Activated T-cell treated with anti-CD3 and anti-CD28 coated beads, Interleukin-2, amount 50 U/mL, for 1 hour (primary cell): ENCODE measurements around the gene DEGS1.

ENCODE experiments used
- DNase-seq: peaks from one replicate; pipeline ENCODE4 v3.0.0-alpha.2; 2020

DEGS1 gene

GRCh38 chr1:224182866-224183590, at the start of gene DEGS1:
DEGS1 (plus strand) TSS chr1:224183240; CDS start chr1:224183337, 97 bp downstream.
- DNase-seq, result peak; percentile 87

- DNase-seq, result no peak
These were observed 49.2 kb upstream of the DEGS1 start for GRCh38 chr1:224133741-224134299.

- DNase-seq, result no peak
These were observed 45.5 kb upstream of the DEGS1 start for GRCh38 chr1:224137518-224137917.

DNA sequence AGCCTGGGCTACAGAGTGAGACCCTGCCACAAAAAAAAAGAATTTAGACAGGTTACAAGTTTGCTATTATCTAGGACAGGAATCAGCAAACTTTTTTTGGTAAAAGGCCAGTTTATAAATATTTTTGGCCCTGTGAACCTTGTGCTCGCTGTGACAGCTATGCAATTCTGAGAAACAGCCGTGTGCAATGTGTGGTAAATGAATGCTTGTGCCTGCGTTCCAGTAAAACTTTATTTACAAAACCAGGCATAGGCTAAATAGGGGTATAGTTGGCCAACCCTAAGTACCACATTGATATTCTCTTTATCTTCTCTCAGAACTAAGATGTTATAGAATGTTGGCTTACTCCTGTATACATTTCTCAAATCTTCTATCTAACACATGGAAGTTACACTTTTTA, 44.8 kb upstream of the DEGS1 start:
- DNase-seq, result no peak

- DNase-seq, result no peak
These were observed 41.3 kb upstream of the DEGS1 start for GRCh38 chr1:224141693-224142092.

DNA sequence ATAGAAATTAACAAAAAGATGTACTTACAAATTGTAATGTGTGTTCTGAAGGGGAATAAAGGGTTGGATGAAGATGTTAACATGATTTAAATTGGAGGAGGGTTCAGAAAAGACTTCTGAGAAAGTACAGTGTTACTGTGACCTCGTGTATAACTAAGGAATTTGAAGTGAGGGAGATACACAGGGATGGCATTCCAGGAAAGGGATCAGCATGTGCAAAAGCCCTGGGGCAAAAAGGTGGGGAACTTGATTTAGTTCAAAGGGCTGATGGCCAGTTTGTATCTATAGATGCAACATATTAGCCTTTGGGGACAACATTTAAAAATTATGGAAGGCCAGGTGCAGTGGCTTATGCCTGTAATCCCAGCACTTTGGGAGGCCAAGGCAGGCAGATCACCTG, 33.3 kb upstream of the DEGS1 start:
- DNase-seq, result no peak

DNA sequence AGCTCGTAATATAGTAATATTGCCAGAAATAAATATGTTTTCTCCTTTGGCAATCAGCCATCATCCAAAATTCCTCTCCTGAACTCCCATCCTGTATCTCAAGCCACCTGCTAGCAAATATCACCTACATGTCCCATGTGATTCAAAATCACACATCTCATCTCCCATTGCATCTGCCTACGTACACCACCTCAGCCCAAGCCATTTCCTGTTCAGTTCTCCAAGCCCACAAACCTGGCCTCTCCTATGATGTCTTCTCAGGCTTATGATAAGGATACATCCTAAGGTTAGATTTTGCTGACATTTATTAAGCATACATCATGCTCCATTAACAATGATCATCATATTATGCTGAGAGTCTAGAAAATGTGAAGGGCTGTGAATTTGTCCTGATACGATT, 31.9 kb upstream of the DEGS1 start:
- DNase-seq, result no peak

DNA sequence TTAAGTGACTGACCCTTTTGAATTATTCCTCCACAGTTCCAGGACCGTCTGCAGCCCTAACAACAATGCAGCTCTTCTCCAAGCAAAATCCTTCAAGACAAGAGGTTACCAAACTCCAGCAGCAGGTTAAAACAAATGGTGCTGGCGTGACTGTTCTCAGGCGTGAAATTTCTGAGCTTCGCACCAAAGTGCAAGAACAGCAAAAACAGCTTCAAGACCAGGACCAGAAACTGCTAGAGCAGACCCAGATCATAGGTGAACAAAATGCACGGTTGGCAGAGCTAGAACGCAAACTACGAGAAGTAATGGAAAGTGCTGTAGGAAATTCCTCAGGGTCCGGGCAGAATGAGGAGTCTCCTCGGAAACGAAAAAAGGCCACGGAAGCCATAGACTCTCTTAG, 25.7 kb upstream of the DEGS1 start:
- no peak for DNase-seq

DNA sequence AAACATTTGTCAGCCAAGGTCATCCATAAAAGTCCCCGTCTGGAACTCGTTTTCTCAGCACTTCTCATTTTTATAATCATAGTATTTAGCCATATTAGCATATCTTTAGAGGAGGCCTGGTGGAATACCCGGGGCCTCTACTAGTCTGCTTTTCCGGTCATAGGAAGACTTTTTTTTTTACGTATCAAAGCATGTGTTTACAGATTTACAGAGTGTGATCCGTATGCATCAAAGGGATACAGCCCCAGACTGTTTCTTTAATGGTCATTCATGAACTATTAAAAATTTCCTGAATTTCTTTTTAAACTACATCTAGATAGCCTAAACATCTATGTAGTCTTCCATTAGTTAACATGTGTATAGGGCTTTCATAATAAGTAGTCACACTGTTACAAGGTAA, 23.5 kb upstream of the DEGS1 start:
- no peak for DNase-seq

DNA sequence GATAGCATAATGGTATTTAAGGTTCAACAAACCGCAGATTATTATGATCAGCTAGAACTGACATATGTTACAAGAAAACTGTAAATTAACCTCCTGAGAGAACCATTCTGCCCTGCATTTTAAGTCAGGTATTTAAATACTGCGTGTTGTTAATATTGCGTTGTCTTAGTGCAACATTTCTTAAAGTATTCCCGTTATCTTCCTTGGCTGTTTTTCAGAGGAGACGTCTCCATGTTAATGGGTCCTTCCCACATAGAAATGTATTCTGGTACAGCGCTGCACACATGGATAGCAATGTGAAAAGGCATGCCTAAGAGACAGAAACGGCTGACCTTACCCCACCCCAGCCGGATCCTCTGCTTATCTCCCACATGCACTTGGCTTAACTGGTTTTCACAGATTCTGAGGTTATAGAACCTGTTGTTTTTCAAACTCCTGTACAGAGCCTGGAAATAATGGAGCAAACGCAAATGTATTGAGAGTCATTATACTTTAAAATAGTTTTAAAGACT, 22.8 kb upstream of the DEGS1 start:
- DNase-seq, result no peak

DNA sequence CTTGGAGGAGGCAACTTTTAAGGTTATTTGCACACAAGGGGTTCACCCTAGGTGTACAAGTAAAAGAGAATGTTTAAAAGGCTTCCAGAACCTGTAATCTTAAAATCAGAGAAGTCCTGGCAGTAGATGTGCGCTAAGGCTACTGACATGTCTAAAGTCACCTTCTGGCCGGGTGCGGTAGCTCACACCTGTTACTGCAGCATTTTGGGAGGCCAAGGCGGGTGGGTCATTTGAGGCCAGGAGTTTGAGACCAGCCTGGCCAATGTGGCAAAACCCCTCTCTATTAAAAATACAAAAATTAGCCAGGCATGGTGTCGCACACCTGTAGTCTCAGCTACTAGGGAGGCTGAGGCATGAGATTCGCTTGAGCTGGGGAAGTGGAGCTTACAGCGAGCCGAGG, 20.3 kb upstream of the DEGS1 start:
- no peak for DNase-seq

GRCh38 chr1:224163311-224163710, 19.7 kb upstream of the DEGS1 start:
- DNase-seq, result no peak

- no peak for DNase-seq
These were observed 14.1 kb upstream of the DEGS1 start for GRCh38 chr1:224168859-224169380.

DNA sequence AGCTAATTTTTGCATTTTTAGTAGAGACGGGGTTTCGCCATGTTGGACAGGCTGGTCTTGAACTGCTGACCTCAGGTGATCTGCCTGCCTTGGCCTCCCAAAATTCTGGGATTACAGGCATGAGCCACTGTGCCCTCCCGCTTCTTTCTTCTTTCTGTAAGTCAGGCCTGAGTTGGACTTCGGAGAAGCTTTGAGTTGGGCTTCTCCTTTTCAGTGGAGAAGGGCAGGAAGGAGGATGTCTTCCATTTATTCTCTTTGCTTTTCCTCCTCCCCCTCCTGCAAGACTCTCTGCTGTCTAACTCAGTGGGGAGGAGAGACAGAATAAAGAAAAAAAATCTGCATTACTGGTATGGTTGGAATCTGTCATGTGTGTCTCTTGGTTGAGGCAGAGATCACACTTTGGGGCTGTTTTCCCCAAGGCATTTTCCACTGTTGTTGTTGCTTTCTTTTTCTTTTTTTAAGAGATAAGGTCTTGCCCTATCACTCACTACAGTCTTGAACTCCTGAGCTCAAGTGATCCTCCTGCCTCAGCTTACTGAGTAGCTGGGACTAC, 13.2 kb upstream of the DEGS1 start:
- no peak for DNase-seq

- no peak for DNase-seq
These were observed 12.7 kb upstream of the DEGS1 start for GRCh38 chr1:224170343-224170742.

DNA sequence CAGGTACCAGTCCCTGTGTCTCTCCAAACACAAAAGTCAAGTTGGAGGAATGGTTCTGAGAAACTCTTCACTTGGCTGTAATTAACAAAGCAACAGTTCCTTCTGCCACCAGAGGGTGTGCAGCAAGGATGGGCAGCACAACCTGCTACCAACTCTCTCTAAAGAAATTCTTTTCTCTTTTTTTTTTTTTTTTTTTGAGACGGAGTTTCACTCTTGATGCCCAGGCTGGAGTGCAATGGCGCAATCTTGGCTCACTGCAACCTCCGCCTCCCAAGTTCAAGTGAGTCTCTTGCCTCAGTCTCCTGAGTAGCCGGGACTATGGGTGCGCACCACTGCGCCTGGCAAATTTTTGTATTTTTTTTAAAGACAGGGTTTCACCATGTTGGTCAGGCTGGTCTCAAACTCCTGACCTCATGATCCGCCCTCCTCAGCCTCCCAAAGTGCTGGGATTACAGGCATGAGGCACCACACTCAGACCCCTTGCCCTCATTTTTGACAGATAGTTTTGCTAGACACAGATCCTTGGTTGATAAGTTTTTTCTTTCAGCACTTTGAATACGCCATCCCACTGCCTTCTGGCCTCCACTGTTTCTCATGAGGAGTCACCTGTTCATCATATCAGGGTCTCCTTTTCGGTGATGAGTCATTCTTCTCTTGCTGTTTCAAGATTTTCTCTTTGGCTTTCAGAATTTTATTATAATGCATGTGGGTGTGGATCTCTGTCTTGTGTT, 12.1 kb upstream of the DEGS1 start:
- DNase-seq, result peak; percentile 36

DNA sequence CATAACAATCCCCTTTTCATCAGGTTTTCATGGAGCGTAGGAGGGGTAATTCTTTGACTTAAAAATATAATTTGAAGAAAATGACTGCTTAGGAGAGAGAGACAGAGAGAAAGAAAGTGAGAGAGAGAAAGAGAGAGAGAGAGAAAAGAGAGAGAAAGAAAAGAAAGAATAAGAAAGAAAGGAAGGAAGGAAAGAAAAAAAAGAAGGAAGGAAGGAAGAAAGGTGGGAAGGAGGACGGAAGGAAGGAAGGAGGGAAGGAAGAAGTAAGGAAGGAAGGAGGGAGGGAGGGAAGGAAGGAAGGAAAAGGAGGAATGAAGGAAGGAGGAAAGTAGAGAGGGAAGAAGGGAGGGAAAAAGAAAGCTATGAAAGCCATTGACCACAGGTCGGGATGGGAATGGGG, 10.8 kb upstream of the DEGS1 start:
- no peak for DNase-seq

DNA sequence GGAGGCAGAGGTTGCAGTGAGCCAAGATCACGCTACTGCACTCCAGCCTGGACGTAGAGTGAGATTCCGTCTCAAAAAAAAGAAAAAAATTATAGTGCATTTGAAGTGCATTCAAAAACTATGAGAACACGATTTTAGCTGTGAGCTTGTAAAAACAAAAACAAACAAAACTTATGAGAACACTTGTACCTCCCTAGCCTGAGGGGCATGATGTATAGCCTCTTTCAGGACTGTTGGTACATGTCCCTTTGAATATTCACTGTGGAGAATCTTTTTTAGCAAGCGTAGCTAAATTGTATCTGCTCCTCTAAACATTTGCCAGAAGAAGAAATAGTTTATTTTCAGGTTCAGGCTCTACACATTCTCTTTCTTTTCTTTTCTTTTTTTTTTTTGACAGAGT, 9.5 kb upstream of the DEGS1 start:
- DNase-seq, result no peak

DNA sequence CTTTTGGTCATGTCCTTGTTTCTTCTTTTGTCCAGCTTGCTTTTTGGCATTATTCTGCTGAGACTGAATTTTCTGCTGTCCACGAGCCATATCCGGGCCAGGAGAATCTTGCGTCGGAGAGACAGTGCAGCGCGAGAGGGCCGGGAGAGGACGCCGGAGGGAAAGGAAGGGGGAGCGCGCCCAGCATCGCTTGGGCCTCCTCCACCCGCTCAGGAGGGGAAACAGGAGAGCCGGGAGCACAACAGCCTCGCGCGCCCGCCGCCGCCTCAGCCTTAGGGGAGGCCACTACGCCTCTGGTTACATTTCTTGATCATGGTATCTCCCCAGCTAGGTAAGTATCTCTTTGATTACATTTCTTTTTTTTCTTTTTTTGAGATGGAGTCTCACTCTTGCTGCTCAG, 7.4 kb upstream of the DEGS1 start:
- DNase-seq, result no peak

DNA sequence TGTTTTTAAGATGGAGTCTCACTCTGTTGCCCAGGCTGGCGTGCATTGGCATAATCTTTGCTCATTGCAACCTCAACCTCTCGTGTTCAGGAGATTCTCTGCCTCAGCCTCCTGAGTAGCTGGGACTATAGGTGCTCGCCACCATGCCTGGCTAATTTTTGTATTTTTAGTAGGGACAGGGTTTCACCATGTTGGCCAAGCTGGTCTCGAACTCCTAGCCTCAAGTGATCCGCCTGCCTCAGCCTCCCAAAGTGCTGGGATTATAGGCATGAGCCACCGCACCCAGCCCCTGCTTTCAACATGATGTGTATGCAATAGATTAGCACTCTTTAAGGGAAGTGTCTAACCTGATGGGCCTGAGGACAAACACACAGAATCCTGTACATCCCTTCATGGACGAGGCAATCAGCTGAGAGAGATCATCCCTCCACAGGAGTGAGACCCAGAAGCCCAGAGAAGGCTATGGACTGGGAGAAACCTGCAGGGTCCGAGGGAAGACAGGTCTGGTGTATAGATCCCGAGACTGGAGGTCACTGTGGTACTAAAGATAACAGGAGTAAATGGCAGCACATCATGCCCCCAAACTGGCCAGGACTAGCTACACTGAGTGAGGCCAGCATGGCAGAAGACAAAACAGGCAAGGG, 5.6 kb upstream of the DEGS1 start:
- DNase-seq, result no peak

DNA sequence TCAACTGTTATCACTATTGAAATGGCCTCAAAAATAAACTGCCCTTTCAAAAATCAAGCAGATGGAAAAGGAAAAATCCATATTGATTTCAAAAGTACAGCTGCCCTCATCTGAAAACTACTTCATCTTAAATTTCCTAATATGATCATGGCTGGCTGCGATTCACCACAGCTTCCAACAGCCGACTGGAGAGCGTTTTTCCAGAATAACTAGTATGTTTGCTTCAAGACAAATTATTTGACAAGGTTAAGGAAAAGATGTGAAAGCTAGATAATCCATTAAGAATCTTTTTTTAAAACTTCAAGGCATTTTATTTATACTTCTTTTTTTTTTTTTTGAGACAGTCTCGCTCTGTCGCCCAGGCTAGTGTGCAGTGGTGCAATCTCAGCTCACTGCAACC, 4.1 kb upstream of the DEGS1 start:
- no peak for DNase-seq

- DNase-seq, result no peak
These were observed 2.1 kb upstream of the DEGS1 start for GRCh38 chr1:224180783-224181452.

- DNase-seq, result no peak
These were observed 1.6 kb upstream of the DEGS1 start for GRCh38 chr1:224181453-224181810.
